Osteoblast (primary cell): ENCODE measurements around the gene OR10G7. TPM values are rescaled to one million over a fixed set of nuclear protein-coding genes. Genes with fewer than 3 reads are reported as not detected.
"Not testable (repeated sequence)": the region's sequence is repeated elsewhere in the genome, so short reads cannot be mapped to it uniquely, and the experiment has no call there.

Experiments used
- DNase-seq: peaks from one replicate; pipeline ENCODE4 v3.0.0; 2011; ENCODE audit warnings: low spot score, mixed read lengths; ENCODE audit not compliant: insufficient read length; ENCODE audit errors: missing footprints
- H2AFZ ChIP-seq: 2 replicates; pipeline ENCODE4 v1.6.0; 2011; ENCODE audit warnings: mild to moderate bottlenecking, low read length
- H3K27ac ChIP-seq: 2 replicates; pipeline ENCODE4 v1.5.1; 2011; ENCODE audit warnings: mild to moderate bottlenecking, low read depth, low read length, moderate library complexity
- H3K27me3 ChIP-seq: 2 replicates; pipeline ENCODE4 v1.6.0; 2012; ENCODE audit warnings: mild to moderate bottlenecking, control low read depth, inconsistent platforms, low read length, moderate library complexity; ENCODE audit not compliant: insufficient read depth
- H3K36me3 ChIP-seq: 2 replicates; pipeline ENCODE4 v1.5.1; 2011; ENCODE audit warnings: mild to moderate bottlenecking, low read length, control low read depth, moderate library complexity; ENCODE audit not compliant: insufficient read depth
- H3K4me1 ChIP-seq: 2 replicates; pipeline ENCODE4 v1.5.1; 2011; ENCODE audit warnings: mild to moderate bottlenecking, low read length, control low read depth, moderate library complexity; ENCODE audit not compliant: insufficient read depth
- H3K4me2 ChIP-seq: 2 replicates; pipeline ENCODE4 v1.6.0; 2011; ENCODE audit warnings: mild to moderate bottlenecking, low read length; ENCODE audit not compliant: insufficient read depth
- H3K4me3 ChIP-seq: fragments of 200-600 bp; sonication (generic); 3 replicates; pipeline ENCODE4 v1.5.1; 2012; ENCODE audit warnings: mild to moderate bottlenecking, low read length, inconsistent platforms; ENCODE audit not compliant: insufficient read depth
- H3K79me2 ChIP-seq: 2 replicates; pipeline ENCODE4 v1.6.0; 2012; ENCODE audit warnings: mild to moderate bottlenecking, low read length, control low read depth, inconsistent platforms; ENCODE audit not compliant: insufficient read depth
- H3K9me3 ChIP-seq: 2 replicates; pipeline ENCODE4 v1.5.1; 2011; ENCODE audit warnings: low read depth, low read length, control low read depth
- H4K20me1 ChIP-seq: 2 replicates; pipeline ENCODE4 v1.6.0; 2012; ENCODE audit warnings: mild to moderate bottlenecking, low read length, control low read depth; ENCODE audit not compliant: insufficient read depth
- total RNA-seq: library from RNA; depleted of rRNA; stranded (reverse); fragments of >200 nt; gene quantifications from 2 replicates; pipeline ENCODE4 v1.2.3, GENCODE V29; 2012
- TF ChIP-seq, protein P1 (sequence below): IDR thresholded peaks from 2 replicates; pipeline ENCODE4 v1.5.1; 2011; ENCODE audit warnings: mild to moderate bottlenecking, low read depth, low read length, moderate library complexity; ENCODE audit errors: extremely low read depth

The OR10G7 gene
- total RNA-seq, 1 donor, result not detected

DNA sequence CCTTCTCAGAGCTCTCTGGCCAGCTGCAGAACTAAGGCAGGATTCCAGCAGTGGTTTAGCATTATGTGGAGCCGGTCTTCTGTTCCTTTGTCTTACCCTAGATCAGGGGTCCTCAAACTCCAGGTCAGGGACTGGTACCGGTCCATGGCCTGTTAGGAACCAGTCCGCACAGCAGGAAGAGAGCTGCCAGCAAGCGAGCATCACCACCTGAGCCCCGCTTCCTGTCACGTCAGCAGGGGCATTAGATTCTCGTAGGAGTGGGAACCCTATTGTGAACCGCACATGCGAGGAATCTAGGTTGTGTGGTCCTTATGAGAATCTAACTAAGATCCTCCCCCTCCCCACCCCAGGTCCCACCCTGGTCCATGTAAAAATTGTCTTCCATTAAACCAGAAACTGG lies 1.6 kb downstream of the OR10G7 start:
- Histone ChIP-seq H3K9me3 (no peaks in the 10 kb centered on the region), H3K36me3 (no peaks in the 10 kb centered on the region), H2AFZ (no peak overlapping the region), H3K4me3 (no peak overlapping the region), H3K27me3 (no peaks in the 10 kb centered on the region), H3K27ac (no peak overlapping the region), H3K79me2 (no peaks in the 10 kb centered on the region), H3K4me2 (no peak overlapping the region), H4K20me1 (no peaks in the 10 kb centered on the region), H3K4me1 (no peaks in the 10 kb centered on the region)
- no peak for DNase-seq
- TF ChIP-seq, protein P1, sequence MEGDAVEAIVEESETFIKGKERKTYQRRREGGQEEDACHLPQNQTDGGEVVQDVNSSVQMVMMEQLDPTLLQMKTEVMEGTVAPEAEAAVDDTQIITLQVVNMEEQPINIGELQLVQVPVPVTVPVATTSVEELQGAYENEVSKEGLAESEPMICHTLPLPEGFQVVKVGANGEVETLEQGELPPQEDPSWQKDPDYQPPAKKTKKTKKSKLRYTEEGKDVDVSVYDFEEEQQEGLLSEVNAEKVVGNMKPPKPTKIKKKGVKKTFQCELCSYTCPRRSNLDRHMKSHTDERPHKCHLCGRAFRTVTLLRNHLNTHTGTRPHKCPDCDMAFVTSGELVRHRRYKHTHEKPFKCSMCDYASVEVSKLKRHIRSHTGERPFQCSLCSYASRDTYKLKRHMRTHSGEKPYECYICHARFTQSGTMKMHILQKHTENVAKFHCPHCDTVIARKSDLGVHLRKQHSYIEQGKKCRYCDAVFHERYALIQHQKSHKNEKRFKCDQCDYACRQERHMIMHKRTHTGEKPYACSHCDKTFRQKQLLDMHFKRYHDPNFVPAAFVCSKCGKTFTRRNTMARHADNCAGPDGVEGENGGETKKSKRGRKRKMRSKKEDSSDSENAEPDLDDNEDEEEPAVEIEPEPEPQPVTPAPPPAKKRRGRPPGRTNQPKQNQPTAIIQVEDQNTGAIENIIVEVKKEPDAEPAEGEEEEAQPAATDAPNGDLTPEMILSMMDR, result no peak

DNA sequence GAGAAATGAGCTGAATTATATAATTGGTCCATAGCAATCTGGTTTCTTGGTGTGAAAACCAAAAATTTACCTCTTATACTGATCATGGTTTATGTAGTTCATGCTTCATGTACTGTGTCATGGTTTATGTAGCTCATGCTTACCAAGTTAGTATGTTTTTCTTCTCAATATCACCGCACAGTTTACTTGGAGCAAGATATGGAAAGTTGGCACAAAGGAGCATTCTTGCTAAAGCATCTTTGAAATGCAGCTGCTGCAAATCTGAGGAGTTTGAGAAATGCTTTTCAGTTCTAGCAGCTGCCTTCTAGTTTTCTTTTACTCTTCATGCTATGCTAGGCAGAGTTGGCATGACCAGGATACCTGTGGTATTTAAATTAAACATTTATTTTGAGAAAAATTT lies 4.5 kb downstream of the OR10G7 start:
- Histone ChIP-seq H3K79me2 (no peaks in the 10 kb centered on the region), H3K27ac (no peak overlapping the region)
- TF ChIP-seq, protein P1, result no peak

GRCh38 chr11:124026498-124026897 lies 14.6 kb downstream of the OR10G7 start, which contains the start of gene OR10G8:
Gene OR10G8 (plus strand): TSS chr11:124026798. CDS start chr11:124029623, 2,825 bp downstream.
- Histone ChIP-seq H3K79me2 (no peaks in the 10 kb centered on the region), H4K20me1 (no peaks in the 10 kb centered on the region), H3K36me3 (no peaks in the 10 kb centered on the region), H3K27ac (no peak within 1 kb of the TSS), H3K4me2 (no peak within 1 kb of the TSS), H3K9me3 (no peaks in the 10 kb centered on the region), H3K4me3 (no peak within 1 kb of the TSS), H2AFZ (no peak within 1 kb of the TSS), H3K27me3 (no peaks in the 10 kb centered on the region), H3K4me1 (no peaks in the 10 kb centered on the region)
- DNase-seq, result peak; percentile 35
- TF ChIP-seq, protein P1, result no peak

More for the DNA sequence above, 4.5 kb downstream of the OR10G7 start:
- DNase-seq, result no peak
- no peaks in the 10 kb centered on the region for H3K4me1 ChIP-seq
- H3K4me3 ChIP-seq, result no peak overlapping the region
- H3K36me3 ChIP-seq, result no peaks in the 10 kb centered on the region
- no peaks in the 10 kb centered on the region for H3K27me3 ChIP-seq
- H3K9me3 ChIP-seq, result no peaks in the 10 kb centered on the region
- H4K20me1 ChIP-seq, result no peaks in the 10 kb centered on the region
- no peak overlapping the region for H2AFZ ChIP-seq
- H3K4me2 ChIP-seq, result no peak overlapping the region

DNA sequence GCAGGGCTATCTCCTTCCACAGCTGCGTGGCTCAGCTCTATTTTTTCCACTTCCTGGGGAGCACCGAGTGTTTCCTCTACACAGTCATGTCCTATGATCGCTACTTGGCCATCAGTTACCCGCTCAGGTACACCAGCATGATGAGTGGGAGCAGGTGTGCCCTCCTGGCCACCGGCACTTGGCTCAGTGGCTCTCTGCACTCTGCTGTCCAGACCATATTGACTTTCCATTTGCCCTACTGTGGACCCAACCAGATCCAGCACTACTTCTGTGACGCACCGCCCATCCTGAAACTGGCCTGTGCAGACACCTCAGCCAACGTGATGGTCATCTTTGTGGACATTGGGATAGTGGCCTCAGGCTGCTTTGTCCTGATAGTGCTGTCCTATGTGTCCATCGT lies 25.3 kb downstream of the OR10G7 start:
- not testable (repeated sequence) for H3K9me3 ChIP-seq, H2AFZ ChIP-seq, H3K4me1 ChIP-seq, H4K20me1 ChIP-seq, DNase-seq, H3K79me2 ChIP-seq, H3K4me3 ChIP-seq, H3K27me3 ChIP-seq, H3K27ac ChIP-seq, H3K4me2 ChIP-seq, H3K36me3 ChIP-seq
